GM18519 (cell line): Measurements from ENCODE around the gene TBXA2R.

Experiments
- ATAC-seq: cut with Tn5 transposase; IDR thresholded peaks from one replicate; pipeline ENCODE4 v1.9.1; 2021; ENCODE audit warnings: mild to moderate bottlenecking, moderate library complexity; ENCODE audit not compliant: unreplicated experiment, low FRiP score

Gene TBXA2R

GRCh38 chr19:3620817-3621547 is 14.3 kb upstream of the TBXA2R start:
- ATAC-seq = no peak

- no peak for ATAC-seq
Observed at GRCh38 chr19:3620145-3620816, 13.6 kb upstream of the TBXA2R start.

- no peak for ATAC-seq
Observed at GRCh38 chr19:3619631-3620012, 12.9 kb upstream of the TBXA2R start.

GRCh38 chr19:3618811-3619630 is 12.3 kb upstream of the TBXA2R start:
- ATAC-seq = no peak

GRCh38 chr19:3618144-3618810 is 11.6 kb upstream of the TBXA2R start:
- ATAC-seq = no peak

GRCh38 chr19:3617463-3617862 is 10.8 kb upstream of the TBXA2R start:
- ATAC-seq = no peak

- ATAC-seq = no peak
Observed at GRCh38 chr19:3615524-3616135, 9.0 kb upstream of the TBXA2R start.

GRCh38 chr19:3614858-3615505 is 8.3 kb upstream of the TBXA2R start:
- ATAC-seq = no peak

- ATAC-seq = no peak
Observed at GRCh38 chr19:3613818-3614661, 7.4 kb upstream of the TBXA2R start.

- no peak for ATAC-seq
Observed at GRCh38 chr19:3612901-3613741, 6.4 kb upstream of the TBXA2R start.

GRCh38 chr19:3612330-3612729 is 5.7 kb upstream of the TBXA2R start:
- no peak for ATAC-seq

- no peak for ATAC-seq
Observed at GRCh38 chr19:3611841-3612240, 5.2 kb upstream of the TBXA2R start.

- no peak for ATAC-seq
Observed at GRCh38 chr19:3610745-3611717, 4.4 kb upstream of the TBXA2R start.

- ATAC-seq = no peak
Observed at GRCh38 chr19:3609779-3610719, 3.4 kb upstream of the TBXA2R start.

- no peak for ATAC-seq
Observed at GRCh38 chr19:3608750-3609322, 2.2 kb upstream of the TBXA2R start.
